Ascending aorta (tissue), 2 donors: ENCODE results near the gene CHCHD6. TPM values are rescaled to one million over a fixed set of nuclear protein-coding genes. Genes with fewer than 3 reads are reported as not detected.

ENCODE experiments used
- DNase-seq, 2 donors: peaks; one replicate each; pipeline ENCODE4 v3.0.0-alpha.2; 2019; ENCODE audit warnings: low spot score in 2 of 2
- H3K27ac ChIP-seq, 2 donors: fragments of 200-600 bp; sonication (generic); one replicate each; pipeline ENCODE4 v1.5.1; 2016 to 2017; ENCODE audit warnings: mild to moderate bottlenecking in 1 of 2
- H3K27me3 ChIP-seq: fragments of 200-600 bp; sonication (generic); one replicate; pipeline ENCODE4 v1.5.1; 2017
- H3K36me3 ChIP-seq, 2 donors: fragments of 200-600 bp; sonication (generic); one replicate each; pipeline ENCODE4 v1.5.1; 2016
- H3K4me1 ChIP-seq, 2 donors: fragments of 200-600 bp; sonication (generic); one replicate each; pipeline ENCODE4 v1.5.1; 2016 to 2017; ENCODE audit warnings: mild to moderate bottlenecking in 1 of 2
- H3K4me3 ChIP-seq, 2 donors: fragments of 200-600 bp; sonication (generic); one replicate each; pipeline ENCODE4 v1.5.1; 2016 to 2017; ENCODE audit warnings: mild to moderate bottlenecking in 1 of 2
- H3K9me3 ChIP-seq, 2 donors: fragments of 200-600 bp; sonication (generic); one replicate each; pipeline ENCODE4 v1.5.1; 2016
- intact Hi-C: fragments of 100-400 bp; cut with DNase I; formaldehyde crosslinking; loops from one replicate; pipeline ENCODE4 v1.15.1; 2023
- total RNA-seq: library from RNA; depleted of rRNA; stranded (reverse); fragments of >200 nt; gene quantifications from one replicate; pipeline ENCODE4 v1.1.0, GENCODE V29; 2016
- TF ChIP-seq, protein P1 (sequence below), 3 experiments: fragments of 200-600 bp in 2 of 3; fragments of 450-650 bp in 1 of 3; sonication (generic) in 2 of 3; IDR thresholded peaks; one replicate each; pipeline ENCODE4 v1.5.1; 2016 to 2019; ENCODE audit warnings: antibody characterized with exemption in 3 of 3, mild to moderate bottlenecking in 1 of 3, moderate library complexity in 1 of 3

The CHCHD6 gene
- total RNA-seq, 1 donor from 2014 or later, result 1.2 TPM

DNA sequence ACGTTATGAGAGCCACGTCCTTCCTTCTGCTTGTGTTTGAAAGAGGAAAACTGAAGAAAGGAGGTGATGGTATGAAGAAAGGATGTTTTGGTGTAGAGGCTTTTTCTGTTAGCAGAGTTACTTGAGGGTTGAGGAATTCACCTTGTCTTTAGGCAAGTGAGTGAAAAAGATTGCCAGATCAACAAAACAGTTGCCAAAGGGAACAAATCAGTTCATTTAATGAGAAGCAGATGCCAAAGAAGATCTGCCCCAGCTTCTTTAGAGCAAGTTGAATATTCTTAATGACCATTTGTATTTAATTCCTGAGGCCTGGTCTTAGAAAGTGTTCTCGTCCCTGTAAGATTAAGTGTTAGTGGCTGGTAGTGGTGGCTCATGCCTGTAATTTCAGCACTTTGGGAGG, 2.6 kb downstream of the CHCHD6 start:
- Histone ChIP-seq H3K27ac (no peak overlapping the region), H3K9me3 (no peaks in the 10 kb centered on the region), H3K4me3 (no peak overlapping the region), H3K36me3 (no peaks in the 10 kb centered on the region), H3K4me1 (peaks cover 0 to 3% of the 10 kb centered on the region in 2 donors), H3K27me3 (no peaks in the 10 kb centered on the region)
- TF ChIP-seq, protein P1, sequence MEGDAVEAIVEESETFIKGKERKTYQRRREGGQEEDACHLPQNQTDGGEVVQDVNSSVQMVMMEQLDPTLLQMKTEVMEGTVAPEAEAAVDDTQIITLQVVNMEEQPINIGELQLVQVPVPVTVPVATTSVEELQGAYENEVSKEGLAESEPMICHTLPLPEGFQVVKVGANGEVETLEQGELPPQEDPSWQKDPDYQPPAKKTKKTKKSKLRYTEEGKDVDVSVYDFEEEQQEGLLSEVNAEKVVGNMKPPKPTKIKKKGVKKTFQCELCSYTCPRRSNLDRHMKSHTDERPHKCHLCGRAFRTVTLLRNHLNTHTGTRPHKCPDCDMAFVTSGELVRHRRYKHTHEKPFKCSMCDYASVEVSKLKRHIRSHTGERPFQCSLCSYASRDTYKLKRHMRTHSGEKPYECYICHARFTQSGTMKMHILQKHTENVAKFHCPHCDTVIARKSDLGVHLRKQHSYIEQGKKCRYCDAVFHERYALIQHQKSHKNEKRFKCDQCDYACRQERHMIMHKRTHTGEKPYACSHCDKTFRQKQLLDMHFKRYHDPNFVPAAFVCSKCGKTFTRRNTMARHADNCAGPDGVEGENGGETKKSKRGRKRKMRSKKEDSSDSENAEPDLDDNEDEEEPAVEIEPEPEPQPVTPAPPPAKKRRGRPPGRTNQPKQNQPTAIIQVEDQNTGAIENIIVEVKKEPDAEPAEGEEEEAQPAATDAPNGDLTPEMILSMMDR (IDR thresholded peaks at IDR 0.05), result no peak
- intact Hi-C loops, result no loop called here
- no peak for DNase-seq

DNA sequence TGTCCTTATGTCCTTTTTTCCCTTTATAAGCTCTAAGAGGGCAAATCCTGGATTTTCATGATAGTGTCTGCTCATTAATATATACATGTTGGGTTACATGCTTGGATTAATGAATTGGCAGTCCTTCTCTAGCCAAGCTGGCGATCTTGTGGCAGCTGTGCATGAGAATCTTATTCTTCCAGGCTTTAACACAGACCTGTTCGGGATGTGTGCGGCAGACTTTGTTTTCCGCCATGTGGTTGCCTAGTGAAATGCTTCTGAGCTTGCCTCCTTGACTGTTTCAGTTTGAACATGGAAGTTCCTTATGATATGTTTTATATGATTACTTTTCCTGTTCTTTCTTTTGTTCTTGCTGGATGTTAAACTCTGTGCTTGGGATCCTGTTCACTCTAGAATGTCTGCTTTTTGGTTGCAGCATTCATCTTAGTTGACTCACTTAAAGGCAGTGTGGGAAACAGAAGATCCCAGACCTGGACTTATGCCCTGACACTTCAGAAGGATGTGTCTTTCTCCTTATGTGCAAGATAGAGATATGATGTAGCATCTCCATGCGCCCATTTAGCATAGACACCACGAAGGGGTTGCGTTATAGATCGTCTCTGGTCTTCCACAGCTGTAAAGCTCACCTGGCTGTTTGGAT, 7.2 kb downstream of the CHCHD6 start:
- Histone ChIP-seq H3K4me3 (no peak overlapping the region), H3K4me1 (no peaks in the 10 kb centered on the region), H3K27me3 (no peaks in the 10 kb centered on the region), H3K27ac (no peak overlapping the region), H3K9me3 (no peaks in the 10 kb centered on the region), H3K36me3 (no peaks in the 10 kb centered on the region)
- no peak for DNase-seq
- intact Hi-C loops, result no loop called here
- TF ChIP-seq, protein P1 (IDR thresholded peaks at IDR 0.05), result no peak

DNA sequence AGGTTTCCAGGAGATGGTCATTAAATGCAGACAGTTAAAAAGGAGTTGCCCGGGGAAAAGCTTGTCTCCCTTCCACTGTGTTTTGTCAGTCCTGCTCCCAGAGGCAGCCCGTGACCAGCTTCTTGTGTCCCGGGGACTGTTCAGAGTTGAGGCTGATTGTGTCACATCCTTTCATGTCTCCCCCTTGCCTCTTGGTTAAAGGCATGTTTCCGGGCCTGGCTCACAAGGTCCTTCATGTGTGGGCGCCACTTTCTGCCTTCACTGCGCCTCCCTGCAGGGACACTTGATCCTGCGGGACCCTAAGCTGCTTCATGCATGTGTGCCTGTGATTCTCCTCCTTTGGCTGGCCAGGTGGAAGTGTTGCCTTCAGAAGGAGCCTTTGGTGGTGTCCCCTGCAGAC, 9.2 kb downstream of the CHCHD6 start:
- Histone ChIP-seq H3K9me3 (no peaks in the 10 kb centered on the region), H3K27me3 (no peaks in the 10 kb centered on the region), H3K36me3 (no peaks in the 10 kb centered on the region), H3K27ac (no peak overlapping the region), H3K4me3 (no peak overlapping the region), H3K4me1 (no peaks in the 10 kb centered on the region)
- TF ChIP-seq, protein P1 (IDR thresholded peaks at IDR 0.05), result no peak
- intact Hi-C loops, result no loop called here
- DNase-seq, result no peak

DNA sequence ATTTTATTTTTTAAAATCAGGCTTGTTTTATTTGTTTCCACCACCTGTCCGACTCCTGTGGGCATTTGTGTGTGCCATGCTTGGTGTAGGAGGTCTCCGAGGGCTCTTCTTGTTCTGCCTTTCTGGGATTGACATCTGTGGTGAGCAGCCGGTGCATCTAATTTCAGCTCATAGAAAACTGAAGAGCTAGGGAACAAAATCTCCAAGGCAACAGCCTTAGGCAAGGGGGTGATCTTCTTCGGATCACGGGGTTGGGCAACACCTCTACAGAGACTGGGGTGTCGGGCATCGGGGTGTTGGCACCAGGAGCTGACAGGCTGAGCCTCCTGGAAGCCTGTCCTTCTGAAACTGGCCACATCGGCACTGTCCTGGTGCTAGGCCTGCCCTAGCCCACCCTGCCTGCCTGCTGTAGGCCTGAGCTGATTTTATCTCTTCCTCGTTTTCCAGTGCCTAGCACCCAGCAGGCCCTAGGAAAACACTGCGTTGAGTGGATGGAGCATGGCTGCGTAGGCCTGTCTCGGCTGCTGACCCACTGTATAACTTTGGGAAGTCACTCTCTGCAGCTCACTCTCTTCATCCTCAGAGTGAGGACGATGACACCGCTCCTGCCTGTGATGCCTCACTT, 10.3 kb downstream of the CHCHD6 start:
- TF ChIP-seq, protein P1 (IDR thresholded peaks at IDR 0.05), result no peak
- DNase-seq, result no peak
- H3K27ac ChIP-seq, result no peak overlapping the region
- no peaks in the 10 kb centered on the region for H3K27me3 ChIP-seq
- H3K4me1 ChIP-seq, result no peaks in the 10 kb centered on the region
- H3K4me3 ChIP-seq, result no peak overlapping the region
- H3K9me3 ChIP-seq, result no peaks in the 10 kb centered on the region
- intact Hi-C loops, result no loop called here
- no peaks in the 10 kb centered on the region for H3K36me3 ChIP-seq

DNA sequence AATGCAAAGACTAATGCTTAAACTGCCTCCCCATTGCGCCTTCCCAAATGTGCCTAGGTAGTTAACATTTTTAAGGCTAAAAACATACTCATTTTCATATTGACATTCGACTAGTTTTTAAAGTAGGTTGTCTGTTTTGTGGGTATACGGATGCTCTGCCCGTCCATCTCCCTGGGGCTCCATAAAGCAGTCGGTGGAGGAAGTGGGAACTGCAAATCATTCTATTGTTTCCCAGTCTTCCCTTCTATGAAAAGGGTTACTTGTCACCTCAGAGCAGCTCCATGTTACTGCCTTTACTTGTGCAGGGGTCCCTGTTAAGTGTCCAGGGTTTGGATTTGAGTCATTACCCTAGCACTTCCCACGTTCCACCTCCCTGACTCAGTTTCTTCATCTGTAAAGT, 10.9 kb downstream of the CHCHD6 start:
- no peaks in the 10 kb centered on the region for H3K27me3 ChIP-seq
- no peak overlapping the region for H3K27ac ChIP-seq
- no peaks in the 10 kb centered on the region for H3K36me3 ChIP-seq
- no peaks in the 10 kb centered on the region for H3K9me3 ChIP-seq
- DNase-seq, result no peak
- H3K4me3 ChIP-seq, result no peak overlapping the region
- intact Hi-C loops, result no loop called here
- TF ChIP-seq, protein P1 (IDR thresholded peaks at IDR 0.05), result no peak
- no peaks in the 10 kb centered on the region for H3K4me1 ChIP-seq
